GM12874 (cell line): ENCODE results near the gene KLF17.

ENCODE experiments used
- TF ChIP-seq, protein P1 (sequence below): IDR thresholded peaks from 2 replicates; pipeline ENCODE4 v1.5.1; 2011; ENCODE audit warnings: low read depth, mild to moderate bottlenecking, control low read depth, low read length, moderate library complexity; ENCODE audit not compliant: insufficient read depth

KLF17 gene

GRCh38 chr1:44078104-44078503, 40.5 kb upstream of the KLF17 start:
- TF ChIP-seq, protein P1, sequence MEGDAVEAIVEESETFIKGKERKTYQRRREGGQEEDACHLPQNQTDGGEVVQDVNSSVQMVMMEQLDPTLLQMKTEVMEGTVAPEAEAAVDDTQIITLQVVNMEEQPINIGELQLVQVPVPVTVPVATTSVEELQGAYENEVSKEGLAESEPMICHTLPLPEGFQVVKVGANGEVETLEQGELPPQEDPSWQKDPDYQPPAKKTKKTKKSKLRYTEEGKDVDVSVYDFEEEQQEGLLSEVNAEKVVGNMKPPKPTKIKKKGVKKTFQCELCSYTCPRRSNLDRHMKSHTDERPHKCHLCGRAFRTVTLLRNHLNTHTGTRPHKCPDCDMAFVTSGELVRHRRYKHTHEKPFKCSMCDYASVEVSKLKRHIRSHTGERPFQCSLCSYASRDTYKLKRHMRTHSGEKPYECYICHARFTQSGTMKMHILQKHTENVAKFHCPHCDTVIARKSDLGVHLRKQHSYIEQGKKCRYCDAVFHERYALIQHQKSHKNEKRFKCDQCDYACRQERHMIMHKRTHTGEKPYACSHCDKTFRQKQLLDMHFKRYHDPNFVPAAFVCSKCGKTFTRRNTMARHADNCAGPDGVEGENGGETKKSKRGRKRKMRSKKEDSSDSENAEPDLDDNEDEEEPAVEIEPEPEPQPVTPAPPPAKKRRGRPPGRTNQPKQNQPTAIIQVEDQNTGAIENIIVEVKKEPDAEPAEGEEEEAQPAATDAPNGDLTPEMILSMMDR = no peak

DNA sequence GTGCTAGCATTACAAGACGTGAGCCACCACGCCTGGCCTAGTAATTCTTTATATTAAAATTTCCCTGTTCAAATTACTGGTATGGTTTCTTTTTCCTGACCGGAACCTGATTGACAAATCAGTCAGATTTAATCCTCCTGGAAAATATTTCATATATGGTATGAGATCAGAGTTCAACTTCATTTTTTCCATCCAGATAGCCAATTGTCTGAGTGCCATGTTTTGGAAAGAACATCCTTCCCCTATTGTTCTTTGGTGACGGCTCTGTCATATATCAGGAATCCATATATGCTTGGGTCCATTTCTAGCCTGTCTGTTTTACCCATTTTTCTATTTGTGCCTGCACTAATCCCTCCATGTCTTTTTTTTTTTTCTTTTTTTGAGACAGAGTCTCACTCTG, 39.1 kb upstream of the KLF17 start:
- TF ChIP-seq, protein P1 = no peak

GRCh38 chr1:44084998-44085675, 33.5 kb upstream of the KLF17 start:
- TF ChIP-seq, protein P1 = no peak

GRCh38 chr1:44086692-44087474, 31.7 kb upstream of the KLF17 start:
- TF ChIP-seq, protein P1 = no peak

DNA sequence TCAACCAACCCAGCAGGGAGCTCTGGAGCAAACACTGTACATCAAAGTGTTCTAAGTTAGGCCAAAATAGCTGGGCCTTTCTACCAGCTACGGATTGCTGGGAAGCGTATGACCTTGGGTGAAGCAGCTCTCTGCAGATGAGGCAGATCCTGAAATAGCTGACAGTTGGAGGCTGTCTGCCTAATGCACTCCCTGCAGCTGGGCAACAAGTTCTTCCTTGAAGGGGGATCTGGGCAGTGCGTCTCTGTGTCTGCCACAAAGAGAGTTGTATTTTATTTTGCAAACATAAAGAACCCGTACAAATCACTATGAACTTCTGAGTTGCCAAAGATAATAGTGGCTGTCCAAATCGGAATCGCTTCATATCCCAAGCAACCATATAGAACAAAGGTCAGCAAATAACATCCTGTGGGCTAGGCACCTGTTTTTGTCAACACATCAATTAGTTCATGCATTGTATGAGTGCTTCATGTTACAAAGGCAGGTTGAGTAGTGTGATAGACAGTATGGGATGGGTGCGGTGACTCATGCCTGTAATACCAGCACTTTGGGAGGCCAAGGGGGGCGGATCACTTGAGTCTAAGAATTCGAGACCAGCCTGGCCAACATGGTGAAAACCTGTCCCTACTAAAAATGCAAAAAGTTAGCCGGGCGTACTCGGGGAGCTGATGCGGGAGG, 29.1 kb upstream of the KLF17 start:
- TF ChIP-seq, protein P1 = no peak

DNA sequence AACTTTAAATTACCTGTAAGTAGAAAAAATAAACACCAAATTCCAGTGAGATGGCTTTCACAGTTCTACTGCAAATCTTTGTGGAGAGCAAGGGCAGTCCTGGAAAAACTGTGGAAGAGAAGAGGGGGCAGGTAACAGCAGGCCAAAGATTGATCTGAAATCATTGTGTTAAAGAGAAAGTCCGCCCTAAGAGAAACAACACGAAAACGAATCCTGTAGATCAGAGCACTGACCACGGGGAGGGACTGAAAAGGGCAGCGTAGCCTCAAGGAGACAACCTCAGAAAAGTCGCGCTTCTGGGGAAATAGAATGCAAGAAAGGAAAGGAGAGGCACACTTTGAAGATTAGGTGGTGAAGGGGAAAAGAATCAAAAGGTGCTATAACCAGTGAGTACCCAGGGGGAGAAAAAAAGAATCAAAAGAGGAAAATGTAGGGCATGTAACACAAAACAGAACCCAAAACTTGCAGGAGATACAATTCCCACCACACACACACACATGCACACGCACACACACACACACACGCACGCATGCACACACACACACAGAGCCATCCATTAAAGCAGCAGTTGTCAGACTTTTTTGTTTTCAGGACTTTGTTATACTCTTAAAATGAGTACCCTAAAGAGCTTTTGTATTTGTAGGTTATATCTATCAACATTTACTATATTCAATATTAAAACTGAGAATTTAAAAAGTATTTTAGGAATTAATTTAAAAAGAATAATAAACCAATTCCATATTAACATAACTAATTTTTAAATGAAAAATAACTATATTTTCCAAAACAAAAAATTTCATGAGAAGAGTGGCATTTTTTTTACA, 28.0 kb upstream of the KLF17 start:
- TF ChIP-seq, protein P1 = no peak
